ENCODE results near the gene TCEAL3.

The TCEAL3 gene

GRCh38 chrX:103624111-103624510 is 16.3 kb downstream of the TCEAL3 start:
- ChIA-PET POLR2A (no interaction called here), CTCF (no interaction called here)
- DNase-seq (ENCODE audit: low read depth, low spot score): no peak
- TF ChIP-seq CTCF (IDR thresholded peaks at IDR 0.05; ENCODE audit: insufficient read depth, low read length, missing control alignments): no peak
- H3K4me3 ChIP-seq (ENCODE audit: low read depth, low read length): no peak overlapping the region

DNA sequence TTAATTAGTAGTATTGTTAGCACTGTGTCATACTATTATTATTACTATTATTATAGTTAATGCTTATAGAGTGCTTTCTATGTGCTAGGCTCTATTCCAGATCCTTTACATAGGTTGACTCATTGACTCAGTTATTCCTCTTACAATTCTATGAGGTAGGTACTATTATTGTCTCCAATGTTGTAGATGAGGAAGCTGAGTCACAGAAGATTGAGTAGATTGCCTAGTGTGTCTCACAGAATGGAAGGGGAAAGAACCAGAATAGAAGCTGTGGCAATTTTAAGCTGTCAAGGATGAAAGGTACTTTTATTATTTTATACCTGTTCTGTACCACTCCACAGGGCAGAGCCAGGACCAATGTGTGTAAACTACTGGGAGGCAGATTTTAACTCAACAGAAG is 19.1 kb downstream of the TCEAL3 start:
- DNase-seq (ENCODE audit: low read depth, low spot score): no peak
- ChIA-PET POLR2A (no interaction called here), CTCF (interaction anchor here (1.2 to 1.7 kb wide), 3 partner anchors 10 to 91 kb away, joined by 3 to 4 read pairs (median 3); no protein-coding TSS in a partner anchor)
- no peak for TF ChIP-seq CTCF (IDR thresholded peaks at IDR 0.05; ENCODE audit: insufficient read depth, low read length, missing control alignments)
- H3K4me3 ChIP-seq (ENCODE audit: low read depth, low read length): no peak overlapping the region

- DNase-seq (ENCODE audit: low read depth, low spot score): no peak
- CTCF ChIA-PET: interaction anchor here (2.1 to 2.6 kb wide), 3 partner anchors 11 to 16 kb away, joined by 9 to 23 read pairs (median 16); no protein-coding TSS in a partner anchor
- H3K4me3 ChIP-seq (ENCODE audit: low read depth, low read length): peak within 1 kb of the TSS; percentile 68
- no peak for TF ChIP-seq CTCF (IDR thresholded peaks at IDR 0.05; ENCODE audit: insufficient read depth, low read length, missing control alignments)
- POLR2A ChIA-PET: no interaction called here
Measured at GRCh38 chrX:103628386-103629317, 20.9 kb downstream of the TCEAL3 start, which contains the start of gene TCEAL1. Gene TCEAL1 (plus strand): TSS chrX:103628975. CDS start chrX:103629917, 942 bp downstream.

DNA sequence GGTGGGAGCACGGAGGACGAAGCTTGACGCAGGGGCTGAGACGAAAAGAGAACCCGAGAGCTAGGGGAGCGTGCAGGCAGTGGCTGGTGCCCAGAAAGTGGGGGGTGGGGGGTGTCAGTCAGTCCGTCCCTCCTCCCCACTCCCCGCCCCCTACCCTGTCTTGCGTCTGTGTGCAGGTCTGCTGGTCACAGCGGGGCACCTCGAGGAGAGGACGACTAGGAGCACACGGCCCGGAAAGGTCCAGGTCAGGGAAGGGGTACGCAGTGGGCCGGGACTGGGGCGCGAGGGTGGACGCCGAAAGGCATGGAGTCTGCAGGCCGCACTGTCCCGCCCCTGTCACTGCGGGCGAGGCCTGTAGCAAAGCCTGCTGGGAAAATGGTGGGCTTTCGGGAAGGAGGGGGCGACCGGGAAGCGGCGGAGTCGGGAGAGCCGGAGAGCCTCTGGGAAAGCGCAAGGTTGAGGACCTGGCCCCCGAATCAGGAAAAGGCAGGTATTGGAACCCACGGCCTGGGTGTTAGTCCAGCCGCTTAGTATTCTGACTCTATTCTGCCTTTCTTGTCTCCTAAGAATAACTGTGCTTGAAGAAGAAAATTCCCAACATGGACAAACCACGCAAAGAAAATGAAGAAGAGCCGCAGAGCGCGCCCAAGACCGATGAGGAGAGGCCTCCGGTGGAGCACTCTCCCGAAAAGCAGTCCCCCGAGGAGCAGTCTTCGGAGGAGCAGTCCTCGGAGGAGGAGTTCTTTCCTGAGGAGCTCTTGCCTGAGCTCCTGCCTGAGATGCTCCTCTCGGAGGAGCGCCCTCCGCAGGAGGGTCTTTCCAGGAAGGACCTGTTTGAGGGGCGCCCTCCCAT is 21.8 kb downstream of the TCEAL3 start:
- ChIA-PET POLR2A (interaction anchor here (0.6 to 1.3 kb wide), 5 partner anchors 11 to 56 kb away, joined by 3 to 5 read pairs (median 3); no protein-coding TSS in a partner anchor), CTCF (interaction anchor here (0.7 to 2.6 kb wide), 18 partner anchors 10 to 102 kb away, joined by 3 to 23 read pairs (median 6); no protein-coding TSS in a partner anchor)
- TF ChIP-seq CTCF (IDR thresholded peaks at IDR 0.05; ENCODE audit: insufficient read depth, low read length, missing control alignments): peak; percentile 76
- peak overlapping the region; percentile 68 for H3K4me3 ChIP-seq (ENCODE audit: low read depth, low read length)
- DNase-seq (ENCODE audit: low read depth, low spot score): no peak

DNA sequence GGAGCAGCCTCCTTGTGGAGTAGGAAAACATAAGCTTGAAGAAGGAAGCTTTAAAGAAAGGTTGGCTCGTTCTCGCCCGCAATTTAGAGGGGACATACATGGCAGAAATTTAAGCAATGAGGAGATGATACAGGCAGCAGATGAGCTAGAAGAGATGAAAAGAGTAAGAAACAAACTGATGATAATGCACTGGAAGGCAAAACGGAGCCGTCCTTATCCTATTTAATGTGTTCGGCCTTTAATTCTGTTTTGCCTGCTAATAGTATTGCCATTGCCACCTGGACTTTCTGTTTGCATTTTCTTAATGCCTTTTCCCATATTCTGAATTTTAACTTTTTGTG is 22.4 kb downstream of the TCEAL3 start:
- TF ChIP-seq CTCF (IDR thresholded peaks at IDR 0.05; ENCODE audit: insufficient read depth, low read length, missing control alignments): no peak
- no peak for DNase-seq (ENCODE audit: low read depth, low spot score)
- H3K4me3 ChIP-seq (ENCODE audit: low read depth, low read length): peak overlapping the region; percentile 68
- CTCF ChIA-PET: interaction anchor here (0.7 to 2.6 kb wide), 19 partner anchors 9 to 102 kb away, joined by 3 to 23 read pairs (median 6); no protein-coding TSS in a partner anchor
- POLR2A ChIA-PET: interaction anchor here (0.6 to 1.3 kb wide), 5 partner anchors 10 to 55 kb away, joined by 3 to 5 read pairs (median 3); no protein-coding TSS in a partner anchor
